ENCODE data around the gene FCRLB. TPM values are rescaled to one million over a fixed set of nuclear protein-coding genes. Genes with fewer than 3 reads are reported as not detected.

Gene FCRLB
- total and polyA plus RNA-seq, 9 of the 15 experiments (the other 6 are each of a cell fraction or from before 2014, with no cell fraction given): 0.20 to 4.6 (median 1.3) TPM

GRCh38 chr1:161676958-161677689 lies 44.2 kb upstream of the FCRLB start:
- POLR2A ChIA-PET: no interaction called here
- CTCF ChIA-PET (ENCODE audit: low intra/inter-chr PET ratio): no interaction called here
- no peaks in the 10 kb centered on the region for H3K79me2 ChIP-seq (ENCODE audit: control insufficient read depth, insufficient read depth, low read length)
- H3K4me1 ChIP-seq (replicated peaks in 1 of 2; ENCODE audit: control insufficient read depth in 2 of 2, insufficient read depth in 2 of 2, low read length in 2 of 2): no peaks in the 10 kb centered on the region
- no peak overlapping the region for H3K27ac ChIP-seq (ENCODE audit: extremely low read depth, low read depth, low read length)
- H4K20me1 ChIP-seq (replicated peaks; ENCODE audit: control insufficient read depth, insufficient read depth, low read length): no peaks in the 10 kb centered on the region
- H3K27me3 ChIP-seq (ENCODE audit: control insufficient read depth in 2 of 2, insufficient read depth in 2 of 2, low read length in 2 of 2): no peaks in the 10 kb centered on the region
- WGBS (ENCODE audit: insufficient coverage, low coverage, missing lambda C conversion rate): 35% methylated on average over 5 of the region's 5 CpGs
- no peak overlapping the region for H3K4me3 ChIP-seq
- no peak overlapping the region for H3K4me2 ChIP-seq (ENCODE audit: insufficient read depth, low read length)
- intact Hi-C loops (cut with micrococcal nuclease): no loop called here
- no TSS peak for BruUV-seq (replicated peaks)
- no peak for FAIRE-seq
- no peaks in the 10 kb centered on the region for H3K9me1 ChIP-seq (ENCODE audit: control insufficient read depth, insufficient read depth, low read length)
- TF ChIP-seq C11orf30 (IDR thresholded peaks at IDR 0.05; ENCODE audit: low read depth): 0 out of 2 replicates have a peak, but pooled peaks have one; percentile 26
- no peak for TF ChIP-seq ZMIZ1 (IDR thresholded peaks at IDR 0.05; ENCODE audit: low read depth in 2 of 2, low read length in 2 of 2)
- peak overlapping the region in 1 of 2 experiments; percentile 14; a peak in 1 of 4 replicates for H3K9ac ChIP-seq (ENCODE audit: insufficient read depth in 1 of 2, low read depth in 2 of 2, low read length in 2 of 2)
- no peak for DNase-seq (ENCODE audit: extremely low read depth in 1 of 4, low spot score in 3 of 4)
- 0 out of 3 replicates have a peak, but pooled peaks have one; percentile 43 for ATAC-seq
- in situ Hi-C loops (cut with MboI): no loop called here
- H3K36me3 ChIP-seq (ENCODE audit: control insufficient read depth, insufficient read depth, low read length): no peaks in the 10 kb centered on the region
- H2AFZ ChIP-seq (ENCODE audit: low read depth, low read length): no peak overlapping the region
- H3K9me3 ChIP-seq (replicated peaks; ENCODE audit: control insufficient read depth, insufficient read depth, low read depth, low read length): no peaks in the 10 kb centered on the region

Measured in K562 (cell line).